Fibroblast of lung (primary cell): Measurements from ENCODE around the gene FGF2.

Source experiments
- EZH2 ChIP-seq: IDR thresholded peaks from 2 replicates; pipeline ENCODE4 v1.5.1; 2012; ENCODE audit warnings: low read length, control low read depth, mild to moderate bottlenecking; ENCODE audit errors: missing control alignments
- TF ChIP-seq, protein P1 (sequence below), 2 donors: IDR thresholded peaks in 1 of 2; conservative IDR thresholded peaks in 1 of 2; 1 replicate in 1 of 2; 2 replicates in 1 of 2; pipeline ENCODE4 v1.5.1; 2011 to 2012; ENCODE audit warnings: low read length in 2 of 2, control low read depth in 1 of 2, inconsistent platforms in 1 of 2, low read depth in 1 of 2, mild to moderate bottlenecking in 1 of 2

DNA sequence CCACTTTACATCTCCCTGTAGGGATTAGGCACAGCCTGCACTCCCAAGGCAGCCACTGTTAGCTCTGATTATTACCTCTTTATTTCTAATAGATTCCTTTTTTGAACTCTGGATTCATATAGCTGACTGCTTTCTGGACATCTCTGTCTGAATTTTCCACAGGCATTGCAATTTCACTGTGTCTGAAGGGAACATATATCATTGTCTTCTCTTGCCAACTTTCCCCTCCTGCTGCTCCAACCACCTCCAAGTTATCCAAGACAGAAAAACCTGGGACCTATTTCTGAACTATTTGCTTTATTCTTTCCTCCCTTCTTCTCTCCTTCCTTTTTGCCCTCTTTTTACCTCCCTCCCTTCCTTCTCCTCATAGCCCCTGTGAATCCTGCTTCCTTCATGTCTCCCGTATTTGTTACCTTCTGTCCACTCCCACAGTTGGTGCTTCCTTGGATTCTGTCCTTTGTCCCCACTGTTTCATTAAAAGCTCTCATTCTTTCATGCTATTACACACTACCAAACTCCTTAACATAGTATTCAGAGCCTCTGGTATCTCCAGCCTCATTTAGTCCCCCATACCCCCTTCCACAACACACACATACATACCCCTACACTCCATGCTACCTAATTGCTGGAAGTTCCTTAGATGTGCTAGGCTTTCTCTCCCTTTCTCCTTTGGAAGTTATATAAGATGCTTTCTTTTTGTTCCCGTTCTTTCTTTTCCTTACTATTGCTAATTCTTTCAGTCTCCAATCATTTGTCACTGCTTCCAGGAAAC lies 34.7 kb downstream of the FGF2 start:
- TF ChIP-seq, protein P1, sequence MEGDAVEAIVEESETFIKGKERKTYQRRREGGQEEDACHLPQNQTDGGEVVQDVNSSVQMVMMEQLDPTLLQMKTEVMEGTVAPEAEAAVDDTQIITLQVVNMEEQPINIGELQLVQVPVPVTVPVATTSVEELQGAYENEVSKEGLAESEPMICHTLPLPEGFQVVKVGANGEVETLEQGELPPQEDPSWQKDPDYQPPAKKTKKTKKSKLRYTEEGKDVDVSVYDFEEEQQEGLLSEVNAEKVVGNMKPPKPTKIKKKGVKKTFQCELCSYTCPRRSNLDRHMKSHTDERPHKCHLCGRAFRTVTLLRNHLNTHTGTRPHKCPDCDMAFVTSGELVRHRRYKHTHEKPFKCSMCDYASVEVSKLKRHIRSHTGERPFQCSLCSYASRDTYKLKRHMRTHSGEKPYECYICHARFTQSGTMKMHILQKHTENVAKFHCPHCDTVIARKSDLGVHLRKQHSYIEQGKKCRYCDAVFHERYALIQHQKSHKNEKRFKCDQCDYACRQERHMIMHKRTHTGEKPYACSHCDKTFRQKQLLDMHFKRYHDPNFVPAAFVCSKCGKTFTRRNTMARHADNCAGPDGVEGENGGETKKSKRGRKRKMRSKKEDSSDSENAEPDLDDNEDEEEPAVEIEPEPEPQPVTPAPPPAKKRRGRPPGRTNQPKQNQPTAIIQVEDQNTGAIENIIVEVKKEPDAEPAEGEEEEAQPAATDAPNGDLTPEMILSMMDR (conservative IDR thresholded peaks at IDR 0.05 in 1 of 2, IDR thresholded peaks at IDR 0.05 in 1 of 2; ENCODE audit: low read depth in 1 of 2, low read length in 2 of 2) = no peak
- TF ChIP-seq EZH2 = no peak
